Measurements from ENCODE around the gene NQO1.

The NQO1 gene

GRCh38 chr16:69706975-69707340 lies 19.4 kb downstream of the NQO1 start:
- H3K4me3 ChIP-seq (ENCODE audit: low read depth, low read length): no peak overlapping the region
- TF ChIP-seq CTCF (IDR thresholded peaks at IDR 0.05; ENCODE audit: borderline replicate concordance, insufficient read depth, low read depth, low read length): no peak

DNA sequence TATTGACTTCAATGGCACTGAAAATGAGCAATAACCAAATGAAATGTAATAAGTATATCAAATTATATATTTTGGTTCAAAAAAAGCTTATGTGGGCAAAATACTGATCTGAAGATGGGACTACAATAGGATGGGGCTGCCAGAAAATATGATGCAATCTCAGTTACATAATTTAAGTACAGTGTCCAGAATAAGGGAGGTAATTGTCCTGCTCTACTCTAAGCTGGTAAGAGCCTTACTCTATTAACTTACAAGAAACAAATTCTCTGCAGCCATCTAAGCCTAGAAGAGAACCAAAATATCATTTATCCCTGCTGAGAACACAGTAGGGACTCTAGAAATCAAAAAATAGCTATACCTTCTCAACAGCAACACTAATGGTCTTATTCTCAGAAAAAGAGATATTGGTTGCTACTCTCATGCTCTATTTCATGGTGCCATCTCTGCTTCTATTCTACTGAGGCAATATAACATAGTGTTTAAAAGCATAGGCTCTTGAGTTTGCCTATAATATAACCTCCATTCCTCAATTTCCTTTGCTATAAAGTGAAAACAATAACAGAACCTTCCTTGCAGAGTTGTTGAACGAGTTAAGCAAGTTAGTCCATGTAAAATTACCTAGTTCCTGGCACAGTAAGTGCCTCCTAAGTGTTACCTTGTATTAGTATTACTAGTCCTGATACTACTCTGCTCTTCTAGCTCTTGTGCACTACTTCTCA lies 19.9 kb downstream of the NQO1 start:
- no peak overlapping the region for H3K4me3 ChIP-seq (ENCODE audit: low read depth, low read length)
- no peak for TF ChIP-seq CTCF (IDR thresholded peaks at IDR 0.05; ENCODE audit: borderline replicate concordance, insufficient read depth, low read depth, low read length)

GRCh38 chr16:69703638-69704037 lies 22.7 kb downstream of the NQO1 start:
- no peak for TF ChIP-seq CTCF (IDR thresholded peaks at IDR 0.05; ENCODE audit: borderline replicate concordance, insufficient read depth, low read depth, low read length)

GRCh38 chr16:69701866-69702265 lies 24.5 kb downstream of the NQO1 start:
- no peak overlapping the region for H3K4me3 ChIP-seq (ENCODE audit: low read depth, low read length)
- no peak for TF ChIP-seq CTCF (IDR thresholded peaks at IDR 0.05; ENCODE audit: borderline replicate concordance, insufficient read depth, low read depth, low read length)

More at GRCh38 chr16:69703638-69704037, 22.7 kb downstream of the NQO1 start:
- H3K4me3 ChIP-seq (ENCODE audit: low read depth, low read length): no peak overlapping the region

DNA sequence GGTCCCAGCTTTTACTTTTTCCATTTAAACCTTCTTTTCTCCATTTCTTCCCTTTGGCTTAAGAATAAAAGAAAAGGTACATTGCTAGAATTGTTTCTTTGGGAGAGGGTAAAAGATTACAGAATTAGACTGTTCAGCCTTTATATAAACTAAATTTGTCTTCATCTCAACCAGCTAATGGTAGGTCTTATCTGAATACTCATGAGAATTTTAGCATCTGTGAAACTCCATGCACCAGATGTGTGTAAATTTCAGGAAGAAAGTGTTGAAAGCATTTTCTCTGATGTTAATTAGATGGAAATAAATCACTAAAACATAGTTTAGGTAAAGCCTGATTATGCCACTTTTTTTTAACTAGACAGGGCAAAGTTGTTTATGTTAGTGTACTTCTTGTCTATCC lies 24.9 kb downstream of the NQO1 start:
- no peak overlapping the region for H3K4me3 ChIP-seq (ENCODE audit: low read depth, low read length)
- TF ChIP-seq CTCF (IDR thresholded peaks at IDR 0.05; ENCODE audit: borderline replicate concordance, insufficient read depth, low read depth, low read length): no peak

DNA sequence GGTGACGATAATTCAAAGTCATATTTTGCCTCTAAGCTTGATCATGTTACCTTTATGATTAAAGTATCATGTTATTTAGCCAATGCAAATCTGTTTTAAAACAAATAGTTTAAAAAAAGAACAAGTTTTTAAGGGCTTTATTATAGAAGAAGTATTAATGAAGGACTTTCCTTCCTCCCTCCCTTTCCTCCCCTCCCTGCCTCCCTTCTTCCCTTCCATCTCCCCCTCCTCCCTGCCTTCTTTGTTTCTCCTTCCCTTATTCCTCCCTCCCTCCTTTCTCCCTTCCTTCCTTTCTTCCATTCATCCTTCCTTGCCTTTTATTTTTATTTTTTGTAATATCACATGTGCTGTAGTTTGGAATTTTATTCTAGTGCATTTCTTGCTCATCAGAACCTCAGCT lies 26.4 kb downstream of the NQO1 start:
- TF ChIP-seq CTCF (IDR thresholded peaks at IDR 0.05; ENCODE audit: borderline replicate concordance, insufficient read depth, low read depth, low read length): no peak
- H3K4me3 ChIP-seq (ENCODE audit: low read depth, low read length): no peak overlapping the region

DNA sequence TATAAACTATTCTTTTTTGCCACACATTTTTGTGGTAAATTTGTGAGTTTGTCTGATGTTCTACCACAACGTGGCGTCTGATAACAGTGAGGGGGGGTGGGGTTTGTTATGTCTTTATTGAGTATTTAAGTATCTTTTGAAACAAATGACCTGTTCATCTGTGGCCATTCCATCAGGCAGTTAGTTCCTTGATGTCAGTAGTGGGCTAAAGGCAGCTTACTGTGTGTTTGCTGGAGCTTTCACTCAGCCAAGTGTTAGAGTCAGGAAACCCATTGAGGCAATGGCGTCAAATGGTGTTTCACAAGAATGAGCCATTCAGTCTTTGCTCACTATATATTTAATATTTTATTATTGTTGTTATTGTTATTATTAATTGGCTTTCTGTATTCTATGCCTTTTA lies 28.0 kb downstream of the NQO1 start:
- no peak overlapping the region for H3K4me3 ChIP-seq (ENCODE audit: low read depth, low read length)
- TF ChIP-seq CTCF (IDR thresholded peaks at IDR 0.05; ENCODE audit: borderline replicate concordance, insufficient read depth, low read depth, low read length): no peak
